ENCODE measurements around the gene GSTO1. TPM values are rescaled to one million over a fixed set of nuclear protein-coding genes. Genes with fewer than 3 reads are reported as not detected.
A peak's percentile ranks its signal among the peaks of the same experiment; 100 is the strongest.

Gene GSTO1
- total RNA-seq, 3 donors from 2014 or later (not counting 1 experiment from before 2014, with no cell fraction given), result 27.8 to 38.0 (median 31.5) TPM

DNA sequence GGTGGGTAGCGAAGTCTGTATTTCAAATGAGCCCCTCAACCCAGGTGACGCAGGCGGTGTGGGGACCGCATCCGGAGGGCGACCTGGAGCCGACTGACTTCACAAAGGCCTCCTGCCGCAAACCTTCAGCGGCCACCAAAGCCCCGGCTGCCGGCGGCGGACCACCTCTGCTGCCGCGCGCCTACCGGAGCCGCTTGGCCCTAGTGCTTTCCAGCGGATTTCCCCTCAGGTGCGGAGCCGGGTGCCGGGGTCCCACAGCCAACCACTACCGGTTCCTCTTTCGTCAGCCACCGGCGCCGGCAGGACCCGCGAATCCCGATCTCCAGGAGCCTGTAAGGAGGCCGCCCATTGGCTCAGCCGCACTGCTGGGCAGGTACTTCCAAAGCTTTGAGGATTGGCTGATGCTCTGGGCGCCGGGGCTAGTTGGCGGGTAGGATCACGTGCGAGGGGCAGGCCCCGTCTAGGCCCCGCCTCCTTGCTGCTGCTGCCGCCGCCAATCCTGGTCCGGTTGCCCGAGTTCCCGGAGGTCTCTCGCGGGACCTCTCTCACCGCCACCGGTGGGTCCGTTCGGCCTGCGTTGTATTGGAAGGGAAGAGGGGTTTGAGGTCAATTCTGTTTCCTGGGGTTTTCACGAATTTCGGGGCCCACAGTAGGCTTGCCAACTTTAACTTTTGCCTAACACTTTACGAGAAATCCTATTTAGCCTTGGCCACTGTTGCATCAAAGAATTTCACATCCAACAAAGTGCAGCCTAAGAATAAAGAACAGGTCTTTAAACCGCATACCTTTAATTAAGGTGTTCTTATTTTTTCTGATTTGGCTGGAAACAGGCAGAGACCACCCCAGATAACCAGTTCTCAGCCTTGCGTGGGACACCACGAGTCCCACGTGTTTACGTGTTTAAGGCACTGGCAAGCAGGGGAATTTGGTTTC is 14.3 kb downstream of the GSTO1 start, which contains the start of gene GSTO2:
Gene GSTO2, plus strand, starts transcription at position 472 of the 933 bp plus-strand sequence. CDS start 5,732 bp downstream, outside the sequence.
- WGBS (ENCODE audit: insufficient coverage), result 2% methylated on average over 59 of the region's 59 CpGs
- peaks cover 19% of the 10 kb centered on the region for H3K4me1 ChIP-seq (ENCODE audit: control insufficient read depth, insufficient read depth, low read length)

DNA sequence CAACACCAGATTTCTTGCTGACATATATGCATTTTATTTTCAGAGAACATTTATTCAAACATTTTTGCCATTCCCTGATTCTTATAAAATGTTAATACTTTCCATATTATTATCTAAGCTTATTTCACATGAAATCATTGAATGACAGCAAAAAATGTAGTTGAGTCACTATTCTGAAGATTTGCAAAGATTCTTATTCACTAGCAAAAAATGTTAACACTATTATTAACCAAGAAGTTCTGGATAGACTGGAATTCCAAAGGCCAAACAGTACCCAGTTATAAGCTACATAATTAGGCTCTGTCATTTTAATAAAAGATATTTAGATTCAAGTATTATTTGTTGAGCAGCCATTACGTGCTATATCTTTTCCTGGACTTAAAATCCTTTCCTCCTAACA is 18.6 kb downstream of the GSTO1 start:
- H3K9me3 ChIP-seq (ENCODE audit: control insufficient read depth, insufficient read depth, low read length), result no peaks in the 10 kb centered on the region
- no peaks in the 10 kb centered on the region for H3K36me3 ChIP-seq (ENCODE audit: control insufficient read depth, insufficient read depth, low read length)
- ATAC-seq, result no peak
- H3K27ac Mint-ChIP-seq, result no peak overlapping the region
- H3K4me3 Mint-ChIP-seq, result no peak overlapping the region
- no peak overlapping the region for H3K27ac ChIP-seq (ENCODE audit: low read length)
- H3K4me3 ChIP-seq (ENCODE audit: low read length), result no peak overlapping the region
- TF ChIP-seq, protein P1, sequence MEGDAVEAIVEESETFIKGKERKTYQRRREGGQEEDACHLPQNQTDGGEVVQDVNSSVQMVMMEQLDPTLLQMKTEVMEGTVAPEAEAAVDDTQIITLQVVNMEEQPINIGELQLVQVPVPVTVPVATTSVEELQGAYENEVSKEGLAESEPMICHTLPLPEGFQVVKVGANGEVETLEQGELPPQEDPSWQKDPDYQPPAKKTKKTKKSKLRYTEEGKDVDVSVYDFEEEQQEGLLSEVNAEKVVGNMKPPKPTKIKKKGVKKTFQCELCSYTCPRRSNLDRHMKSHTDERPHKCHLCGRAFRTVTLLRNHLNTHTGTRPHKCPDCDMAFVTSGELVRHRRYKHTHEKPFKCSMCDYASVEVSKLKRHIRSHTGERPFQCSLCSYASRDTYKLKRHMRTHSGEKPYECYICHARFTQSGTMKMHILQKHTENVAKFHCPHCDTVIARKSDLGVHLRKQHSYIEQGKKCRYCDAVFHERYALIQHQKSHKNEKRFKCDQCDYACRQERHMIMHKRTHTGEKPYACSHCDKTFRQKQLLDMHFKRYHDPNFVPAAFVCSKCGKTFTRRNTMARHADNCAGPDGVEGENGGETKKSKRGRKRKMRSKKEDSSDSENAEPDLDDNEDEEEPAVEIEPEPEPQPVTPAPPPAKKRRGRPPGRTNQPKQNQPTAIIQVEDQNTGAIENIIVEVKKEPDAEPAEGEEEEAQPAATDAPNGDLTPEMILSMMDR (IDR thresholded peaks at IDR 0.05), result no peak
- H3K4me1 ChIP-seq (ENCODE audit: control insufficient read depth, insufficient read depth, low read length), result peaks cover 16% of the 10 kb centered on the region
- H3K4me1 Mint-ChIP-seq, result peaks cover 4 to 15% of the 10 kb centered on the region in 2 donors
- intact Hi-C loops (cut with micrococcal nuclease), result no loop called here
- H3K36me3 Mint-ChIP-seq, result peaks cover 2% of the 10 kb centered on the region
- WGBS (ENCODE audit: insufficient coverage), result 88% methylated on average over 1 of the region's 1 CpG
- peaks cover 9 to 13% of the 10 kb centered on the region in 2 donors for H3K27me3 Mint-ChIP-seq (ENCODE audit: low read depth in 2 of 2)
- peaks cover 13% of the 10 kb centered on the region for H3K27me3 ChIP-seq (ENCODE audit: control insufficient read depth, insufficient read depth, low read length)
- no peaks in the 10 kb centered on the region for H3K9me3 Mint-ChIP-seq
- no peak for DNase-seq

More for the DNA sequence above, 14.3 kb downstream of the GSTO1 start, which contains the start of gene GSTO2:
- Histone ChIP-seq H3K36me3 (ENCODE audit: control insufficient read depth, insufficient read depth, low read length) (peaks cover 26% of the 10 kb centered on the region), H3K27ac (ENCODE audit: low read length) (peak within 1 kb of the TSS; percentile 80), H3K27me3 (ENCODE audit: control insufficient read depth, insufficient read depth, low read length) (peaks cover under 1% of the 10 kb centered on the region), H3K4me3 (ENCODE audit: low read length) (peak within 1 kb of the TSS; percentile 74), H3K9me3 (ENCODE audit: control insufficient read depth, insufficient read depth, low read length) (no peaks in the 10 kb centered on the region)
- Mint-ChIP-seq H3K27ac (peak within 1 kb of the TSS; percentile 94 to 97), H3K4me1 (peaks cover 28 to 31% of the 10 kb centered on the region in 2 donors), H3K9me3 (no peaks in the 10 kb centered on the region), H3K36me3 (peaks cover 7% of the 10 kb centered on the region), H3K27me3 (ENCODE audit: low read depth in 2 of 2) (peaks cover 0 to 2% of the 10 kb centered on the region in 2 donors), H3K4me3 (peak within 1 kb of the TSS; percentile 90)
- ATAC-seq (peak; percentile 90 to 98 (median 93)), DNase-seq (peak; percentile 96 to 99)
- TF ChIP-seq, protein P1 (IDR thresholded peaks at IDR 0.05), result no peak
- intact Hi-C loops (cut with micrococcal nuclease), result loop anchor here (1.0 to 10.0 kb wide), 8 partner anchors 13 to 464 kb away; partner anchors contain the start of genes CFAP43, ITPRIP, SFR1 and STN1

DNA sequence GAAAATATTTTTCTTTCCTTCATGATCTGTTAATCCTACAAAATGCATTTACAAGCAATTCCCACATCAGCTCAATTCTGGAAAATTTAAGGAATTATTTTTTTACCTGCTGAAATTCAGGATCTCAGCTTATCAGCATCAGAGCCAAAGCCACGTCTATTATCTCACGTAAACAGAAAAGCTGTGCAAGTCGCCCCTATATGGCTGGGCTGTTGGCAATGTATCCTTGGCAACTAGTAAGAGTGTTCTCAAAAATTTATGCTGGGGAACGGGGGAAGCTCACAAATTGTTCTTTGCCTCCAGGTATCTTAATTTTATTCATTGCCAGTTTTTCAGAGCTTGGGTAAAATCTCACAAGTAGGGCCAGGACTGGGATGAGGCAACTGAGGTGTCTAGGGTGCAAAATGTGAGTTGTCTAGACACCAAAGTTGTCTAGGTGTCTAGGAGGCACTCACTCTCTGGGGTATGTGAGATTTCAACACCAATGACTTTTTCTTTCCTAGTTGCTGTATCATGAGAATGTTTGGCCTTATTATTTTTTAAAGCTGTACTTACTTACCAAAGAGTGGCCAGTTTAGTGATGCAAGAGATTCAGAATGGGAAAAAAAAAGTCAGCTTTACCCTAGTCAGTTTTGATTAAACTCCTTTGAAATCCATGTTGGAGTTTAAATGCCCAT is 19.3 kb downstream of the GSTO1 start:
- no peaks in the 10 kb centered on the region for H3K36me3 Mint-ChIP-seq
- H3K4me1 ChIP-seq (ENCODE audit: control insufficient read depth, insufficient read depth, low read length), result peaks cover 14% of the 10 kb centered on the region
- no peaks in the 10 kb centered on the region for H3K9me3 ChIP-seq (ENCODE audit: control insufficient read depth, insufficient read depth, low read length)
- no peak overlapping the region for H3K27ac ChIP-seq (ENCODE audit: low read length)
- H3K27me3 ChIP-seq (ENCODE audit: control insufficient read depth, insufficient read depth, low read length), result peaks cover 13% of the 10 kb centered on the region
- peaks cover 0 to 8% of the 10 kb centered on the region in 2 donors for H3K4me1 Mint-ChIP-seq
- H3K4me3 ChIP-seq (ENCODE audit: low read length), result no peak overlapping the region
- no peak overlapping the region for H3K4me3 Mint-ChIP-seq
- H3K27ac Mint-ChIP-seq, result no peak overlapping the region
- ATAC-seq (no peak), DNase-seq (no peak)
- TF ChIP-seq, protein P1 (IDR thresholded peaks at IDR 0.05), result no peak
- no peaks in the 10 kb centered on the region for H3K9me3 Mint-ChIP-seq
- intact Hi-C loops (cut with micrococcal nuclease), result no loop called here
- H3K36me3 ChIP-seq (ENCODE audit: control insufficient read depth, insufficient read depth, low read length), result no peaks in the 10 kb centered on the region
- 92% methylated on average over 4 of the region's 4 CpGs for WGBS (ENCODE audit: insufficient coverage)
- H3K27me3 Mint-ChIP-seq (ENCODE audit: low read depth in 2 of 2), result peaks cover 13 to 16% of the 10 kb centered on the region in 2 donors

All from natural killer cell (primary cell).